Stomach (tissue), 9 donors: ENCODE data around the gene THSD7B. TPM values are rescaled to one million over a fixed set of nuclear protein-coding genes. Genes with fewer than 3 reads are reported as not detected.
A peak's percentile ranks its signal among the peaks of the same experiment; 100 is the strongest.
"Not testable (repeated sequence)": the region's sequence is repeated elsewhere in the genome, so short reads cannot be mapped to it uniquely, and the experiment has no call there.

Experiments
- DNase-seq, 2 donors: peaks; one replicate each; pipeline versions ENCODE4 v3.0.0 to v3.0.0-alpha.2; 2013 to 2019
- H3K27ac ChIP-seq, 5 donors: fragments of 200-600 bp in 4 of 5; sonication (generic) in 4 of 5; one replicate each; pipeline ENCODE4 v1.5.1; 2013 to 2019; ENCODE audit warnings: mild to moderate bottlenecking in 1 of 5, moderate library complexity in 1 of 5
- H3K27me3 ChIP-seq, 3 donors: fragments of 200-600 bp; sonication (generic); one replicate each; pipeline ENCODE4 v1.5.1; 2017 to 2019; ENCODE audit warnings: mixed run types in 1 of 3
- H3K36me3 ChIP-seq, 4 donors: fragments of 200-600 bp; sonication (generic); 1 replicate in 3 of 4; 2 replicates in 1 of 4; pipeline ENCODE4 v1.5.1; 2016 to 2019
- H3K4me1 ChIP-seq, 4 donors: fragments of 200-600 bp; sonication (generic); one replicate each; pipeline ENCODE4 v1.5.1; 2016 to 2019
- H3K4me3 ChIP-seq, 4 donors: fragments of 200-600 bp; sonication (generic) in 3 of 4; one replicate each; pipeline ENCODE4 v1.5.1; 2016 to 2019; ENCODE audit warnings: mild to moderate bottlenecking in 1 of 4
- H3K9me3 ChIP-seq, 4 donors: fragments of 200-600 bp; sonication (generic); one replicate each; pipeline ENCODE4 v1.5.1; 2016 to 2019
- CTCF ChIP-seq, 7 experiments: fragments of 450-650 bp in 4 of 7; fragments of 200-600 bp in 3 of 7; sonication (generic) in 3 of 7; IDR thresholded peaks; one replicate each; pipeline ENCODE4 v1.5.1; 2016 to 2019; ENCODE audit warnings: antibody characterized with exemption in 7 of 7, control low read depth in 2 of 7, mild to moderate bottlenecking in 1 of 7
- EP300 ChIP-seq: sonication (generic); formaldehyde crosslinking; IDR thresholded peaks from one replicate; pipeline ENCODE4 v1.6.1; 2017; ENCODE audit warnings: antibody characterized with exemption
- POLR2A ChIP-seq, 4 donors: fragments of 450-650 bp; IDR thresholded peaks; one replicate each; pipeline ENCODE4 v1.6.1; 2016; ENCODE audit warnings: antibody characterized with exemption in 4 of 4, control low read depth in 2 of 4, mild to moderate bottlenecking in 1 of 4, moderate library complexity in 1 of 4
- POLR2AphosphoS5 ChIP-seq, 3 donors: sonication (generic); formaldehyde crosslinking; IDR thresholded peaks; one replicate each; pipeline ENCODE4 v1.6.1; 2016; ENCODE audit warnings: antibody characterized with exemption in 3 of 3
- WGBS, 5 donors: extraction: QIAGEN DNeasy Blood & Tissue Kit in 3 of 5; methylation state at CpG; one replicate each; pipeline versions ENCODE4 v1.1.5 to v1.1.7; 2013 to 2018; 5-methylcytosine and 5-hydroxymethylcytosine counted together
- intact Hi-C: fragments of 100-400 bp; cut with DNase I; formaldehyde crosslinking; loops from one replicate; pipeline ENCODE4 v1.15.1; 2023; ENCODE audit warnings: low total_unique reads
- polyA plus RNA-seq, 3 donors: library from polyadenylated mRNA; stranded (reverse); fragments of 200-250 nt; gene quantifications; one replicate each; pipeline ENCODE4 v1.2.3, GENCODE V29; 2013
- total RNA-seq, 5 donors: library from RNA; depleted of rRNA; stranded (reverse); fragments of >200 nt; gene quantifications; one replicate each; pipeline versions ENCODE4 v1.1.0 to v1.2.3, GENCODE V29; 2014 to 2016
- donor health status: healthy with polysubstance abuse.
- donor health status: Bipolar disorder and iron deficiency.
- donor health status: healthy.

THSD7B gene
- total and polyA plus RNA-seq, 8 donors, result 0.05 to 4.4 TPM; not detected in 6

GRCh38 chr2:137316075-137316474, 550.7 kb downstream of the THSD7B start:
- H3K36me3 ChIP-seq, result no peaks in the 10 kb centered on the region
- 88 to 91% (median 88%) methylated on average over 4 of the region's 4 CpGs for WGBS, 5 donors

GRCh38 chr2:137321566-137321965, 556.2 kb downstream of the THSD7B start:
- TF ChIP-seq CTCF (IDR thresholded peaks at IDR 0.05), result no peak
- no peak for TF ChIP-seq EP300
- no peak for TF ChIP-seq POLR2AphosphoS5 (IDR thresholded peaks at IDR 0.05)
- H3K9me3 ChIP-seq, result peaks cover 0 to 10% (median 0%) of the 10 kb centered on the region in 4 donors
- H3K36me3 ChIP-seq, result no peaks in the 10 kb centered on the region
- no peak for DNase-seq
- H3K4me3 ChIP-seq, result no peak overlapping the region
- no peaks in the 10 kb centered on the region for H3K27me3 ChIP-seq
- intact Hi-C loops, result no loop called here
- H3K4me1 ChIP-seq, result no peaks in the 10 kb centered on the region
- 25 to 42% (median 28%) methylated on average over 1 of the region's 1 CpG for WGBS, 5 donors
- H3K27ac ChIP-seq, result no peak overlapping the region

More at GRCh38 chr2:137316075-137316474, 550.7 kb downstream of the THSD7B start:
- no peak overlapping the region for H3K4me3 ChIP-seq
- intact Hi-C loops, result no loop called here
- no peak for DNase-seq
- H3K9me3 ChIP-seq, result peaks cover 0 to 30% (median 2%) of the 10 kb centered on the region in 4 donors
- no peak for TF ChIP-seq EP300
- TF ChIP-seq POLR2A (IDR thresholded peaks at IDR 0.05), result no peak
- no peaks in the 10 kb centered on the region for H3K4me1 ChIP-seq
- H3K27me3 ChIP-seq, result no peaks in the 10 kb centered on the region
- no peak overlapping the region for H3K27ac ChIP-seq

GRCh38 chr2:137331562-137331961, 566.2 kb downstream of the THSD7B start:
- WGBS, 5 donors, result 93 to 98% (median 97%) methylated on average over 17 to 25 of the region's 25 CpGs
- H3K27ac ChIP-seq, H3K36me3 ChIP-seq, H3K27me3 ChIP-seq, intact Hi-C loops, H3K4me1 ChIP-seq, H3K4me3 ChIP-seq, DNase-seq: not testable (repeated sequence)
- H3K9me3 ChIP-seq, result peaks cover 0 to 19% (median 7%) of the 10 kb centered on the region in 4 donors

GRCh38 chr2:137333386-137334165, 568.2 kb downstream of the THSD7B start:
- TF ChIP-seq CTCF (IDR thresholded peaks at IDR 0.05) (no peak), EP300 (no peak), POLR2A (IDR thresholded peaks at IDR 0.05) (no peak), POLR2AphosphoS5 (IDR thresholded peaks at IDR 0.05) (no peak)
- DNase-seq, result peak in 1 of 2 donors; percentile 49
- peaks cover 0 to 19% (median 7%) of the 10 kb centered on the region in 4 donors for H3K9me3 ChIP-seq
- H3K36me3 ChIP-seq, result no peaks in the 10 kb centered on the region
- WGBS, 5 donors, result 41 to 51% (median 46%) methylated on average over 4 of the region's 4 CpGs
- H3K4me3 ChIP-seq, result no peak overlapping the region
- H3K27ac ChIP-seq, result no peak overlapping the region
- H3K27me3 ChIP-seq, result no peaks in the 10 kb centered on the region
- intact Hi-C loops, result no loop called here
- H3K4me1 ChIP-seq, result no peaks in the 10 kb centered on the region

- Histone ChIP-seq H3K4me3 (no peak overlapping the region), H3K27ac (no peak overlapping the region), H3K4me1 (no peaks in the 10 kb centered on the region), H3K36me3 (no peaks in the 10 kb centered on the region), H3K27me3 (no peaks in the 10 kb centered on the region), H3K9me3 (peaks cover 0 to 8% (median 2%) of the 10 kb centered on the region in 4 donors)
- TF ChIP-seq CTCF (IDR thresholded peaks at IDR 0.05), result no peak
- TF ChIP-seq EP300, result no peak
- no peak for TF ChIP-seq POLR2A (IDR thresholded peaks at IDR 0.05)
- no peak for TF ChIP-seq POLR2AphosphoS5 (IDR thresholded peaks at IDR 0.05)
- no peak for DNase-seq
- intact Hi-C loops, result no loop called here
- 64 to 78% (median 70%) methylated on average over 2 of the region's 2 CpGs for WGBS, 5 donors
These were observed 570.7 kb downstream of the THSD7B start for GRCh38 chr2:137336067-137336466.
